ENCODE data around the gene RNF113B.

The RNF113B gene

GRCh38 chr13:98198683-98199082 lies 21.6 kb upstream of the RNF113B start:
- no peak overlapping the region for H3K4me3 ChIP-seq (ENCODE audit: low read depth, low read length)
- no peak for TF ChIP-seq CTCF (IDR thresholded peaks at IDR 0.05; ENCODE audit: low read depth, low read length)

GRCh38 chr13:98195054-98195791 lies 18.2 kb upstream of the RNF113B start:
- H3K4me3 ChIP-seq (ENCODE audit: low read depth, low read length), result no peak overlapping the region
- no peak for TF ChIP-seq CTCF (IDR thresholded peaks at IDR 0.05; ENCODE audit: low read depth, low read length)

GRCh38 chr13:98192008-98192407 lies 14.9 kb upstream of the RNF113B start:
- no peak overlapping the region for H3K4me3 ChIP-seq (ENCODE audit: low read depth, low read length)
- TF ChIP-seq CTCF (IDR thresholded peaks at IDR 0.05; ENCODE audit: low read depth, low read length), result no peak

GRCh38 chr13:98190889-98191444 lies 13.9 kb upstream of the RNF113B start:
- TF ChIP-seq CTCF (IDR thresholded peaks at IDR 0.05; ENCODE audit: low read depth, low read length), result no peak
- H3K4me3 ChIP-seq (ENCODE audit: low read depth, low read length), result no peak overlapping the region

GRCh38 chr13:98189841-98190505 lies 12.9 kb upstream of the RNF113B start:
- TF ChIP-seq CTCF (IDR thresholded peaks at IDR 0.05; ENCODE audit: low read depth, low read length), result no peak

GRCh38 chr13:98188544-98189166 lies 11.6 kb upstream of the RNF113B start:
- no peak for TF ChIP-seq CTCF (IDR thresholded peaks at IDR 0.05; ENCODE audit: low read depth, low read length)
- no peak overlapping the region for H3K4me3 ChIP-seq (ENCODE audit: low read depth, low read length)

More at GRCh38 chr13:98189841-98190505, 12.9 kb upstream of the RNF113B start:
- no peak overlapping the region for H3K4me3 ChIP-seq (ENCODE audit: low read depth, low read length)

GRCh38 chr13:98187965-98188261 lies 10.8 kb upstream of the RNF113B start:
- TF ChIP-seq CTCF (IDR thresholded peaks at IDR 0.05; ENCODE audit: low read depth, low read length), result no peak

More at GRCh38 chr13:98187965-98188261, 10.8 kb upstream of the RNF113B start:
- H3K4me3 ChIP-seq (ENCODE audit: low read depth, low read length), result no peak overlapping the region
